ENCODE measurements around the gene KCTD21. TPM values are rescaled to one million over a fixed set of nuclear protein-coding genes. Genes with fewer than 3 reads are reported as not detected.

KCTD21 gene
- total RNA-seq, 1 experiment from 2014 or later: 9.7 TPM

DNA sequence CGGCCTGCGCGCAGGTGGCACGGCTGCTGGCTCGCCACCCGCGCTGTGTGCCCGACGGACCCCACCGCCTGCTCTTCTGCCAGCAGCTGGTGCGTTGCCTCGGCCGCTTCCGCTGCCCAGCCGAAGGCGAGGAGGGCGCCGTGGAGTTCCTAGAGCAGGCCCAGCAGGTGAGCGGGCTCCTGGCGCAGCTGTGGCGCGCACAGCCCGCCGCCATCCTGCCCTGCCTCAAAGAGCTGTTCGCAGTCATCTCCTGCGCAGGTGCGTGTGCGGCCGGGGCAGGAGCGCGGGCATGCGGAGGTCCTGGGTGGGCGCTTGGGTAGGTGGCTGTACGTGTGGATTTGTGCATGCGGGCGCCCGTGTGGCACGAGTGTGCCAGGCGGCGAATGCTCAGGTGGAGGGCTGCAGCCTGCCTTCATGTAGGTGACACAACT, 8.2 kb upstream of the KCTD21 start:
- no peak for TF ChIP-seq REST (IDR thresholded peaks at IDR 0.05; ENCODE audit: insufficient read depth in 1 of 2, low read depth in 2 of 2, low read length in 1 of 2)
- TF ChIP-seq POLR2AphosphoS5 (IDR thresholded peaks at IDR 0.05; ENCODE audit: low read depth, low read length): no peak
- no peak for TF ChIP-seq CTCF (IDR thresholded peaks at IDR 0.05)
- TF ChIP-seq TCF7L2 (IDR thresholded peaks at IDR 0.05; ENCODE audit: low read depth, low read length): no peak
- TF ChIP-seq SIN3A (IDR thresholded peaks at IDR 0.05; ENCODE audit: borderline replicate concordance, insufficient read depth, low read depth, low read length): no peak
- CTCF ChIA-PET: no interaction called here
- Histone ChIP-seq H3K27me3 (ENCODE audit: control insufficient read depth, insufficient read depth, low read length) (no peaks in the 10 kb centered on the region), H3K9me3 (ENCODE audit: control insufficient read depth, insufficient read depth, low read depth, low read length) (no peaks in the 10 kb centered on the region), H3K27ac (ENCODE audit: low read length) (no peak overlapping the region), H3K4me3 (ENCODE audit: low read depth in 2 of 2, low read length in 2 of 2) (no peak overlapping the region), H3K36me3 (ENCODE audit: control insufficient read depth, insufficient read depth, low read length) (no peaks in the 10 kb centered on the region), H3K4me1 (ENCODE audit: control insufficient read depth, insufficient read depth, low read length) (no peaks in the 10 kb centered on the region)
- DNase-seq (ENCODE audit: low read depth, low spot score): no peak
- POLR2A ChIA-PET: no interaction called here
- intact Hi-C loops (cut with micrococcal nuclease; ENCODE audit: unreplicated experiment): no loop called here
- in situ Hi-C loops (cut with HindIII; ENCODE audit: low pct_unique_long_range_greater_than_20kb, low sequenced_read_pairs): no loop called here
- ATAC-seq: no peak
- no TSS peak for BruUV-seq (replicated peaks)

DNA sequence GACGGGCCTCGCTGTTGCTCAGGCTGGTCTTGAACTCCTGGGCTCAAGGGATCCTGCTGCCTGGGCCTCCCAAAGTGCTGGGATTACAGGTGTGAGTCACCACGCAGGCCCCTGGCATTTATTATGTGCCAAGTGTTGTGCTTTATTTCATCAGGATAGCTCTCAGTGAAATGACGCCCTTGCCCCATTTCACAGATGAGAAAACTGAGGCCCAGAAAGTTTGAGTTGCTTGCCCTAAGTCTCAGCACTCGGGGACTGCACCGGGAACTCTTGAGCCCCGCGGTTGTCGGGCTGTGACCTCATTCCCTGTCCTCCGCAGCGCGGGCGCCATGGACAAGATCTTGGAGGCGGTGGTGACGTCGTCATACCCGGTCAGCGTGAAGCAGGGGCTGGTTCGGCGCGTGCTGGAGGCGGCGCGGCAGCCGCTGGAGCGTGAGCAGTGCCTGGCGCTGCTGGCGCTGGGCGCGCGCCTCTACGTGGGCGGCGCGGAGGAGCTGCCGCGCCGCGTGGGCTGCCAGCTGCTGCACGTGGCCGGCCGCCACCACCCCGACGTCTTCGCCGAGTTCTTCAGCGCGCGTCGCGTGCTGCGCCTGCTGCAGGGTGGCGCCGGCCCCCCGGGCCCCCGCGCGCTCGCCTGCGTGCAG, 7.6 kb upstream of the KCTD21 start:
- intact Hi-C loops (cut with micrococcal nuclease; ENCODE audit: unreplicated experiment) (no loop called here), in situ Hi-C loops (cut with HindIII; ENCODE audit: low pct_unique_long_range_greater_than_20kb, low sequenced_read_pairs) (no loop called here)
- DNase-seq (ENCODE audit: low read depth, low spot score): no peak
- ChIA-PET CTCF (no interaction called here), POLR2A (no interaction called here)
- no peak for ATAC-seq
- TF ChIP-seq POLR2AphosphoS5 (IDR thresholded peaks at IDR 0.05; ENCODE audit: low read depth, low read length) (no peak), REST (IDR thresholded peaks at IDR 0.05; ENCODE audit: insufficient read depth in 1 of 2, low read depth in 2 of 2, low read length in 1 of 2) (no peak), SIN3A (IDR thresholded peaks at IDR 0.05; ENCODE audit: borderline replicate concordance, insufficient read depth, low read depth, low read length) (no peak), TCF7L2 (IDR thresholded peaks at IDR 0.05; ENCODE audit: low read depth, low read length) (no peak), CTCF (IDR thresholded peaks at IDR 0.05) (no peak)
- Histone ChIP-seq H3K27me3 (ENCODE audit: control insufficient read depth, insufficient read depth, low read length) (no peaks in the 10 kb centered on the region), H3K27ac (ENCODE audit: low read length) (no peak overlapping the region), H3K9me3 (ENCODE audit: control insufficient read depth, insufficient read depth, low read depth, low read length) (no peaks in the 10 kb centered on the region), H3K36me3 (ENCODE audit: control insufficient read depth, insufficient read depth, low read length) (no peaks in the 10 kb centered on the region), H3K4me3 (ENCODE audit: low read depth in 2 of 2, low read length in 2 of 2) (no peak overlapping the region), H3K4me1 (ENCODE audit: control insufficient read depth, insufficient read depth, low read length) (no peaks in the 10 kb centered on the region)
- no TSS peak for BruUV-seq (replicated peaks)

All from Panc1 (cell line).